ENCODE data around the gene DCST1.

Gene DCST1, protein sequence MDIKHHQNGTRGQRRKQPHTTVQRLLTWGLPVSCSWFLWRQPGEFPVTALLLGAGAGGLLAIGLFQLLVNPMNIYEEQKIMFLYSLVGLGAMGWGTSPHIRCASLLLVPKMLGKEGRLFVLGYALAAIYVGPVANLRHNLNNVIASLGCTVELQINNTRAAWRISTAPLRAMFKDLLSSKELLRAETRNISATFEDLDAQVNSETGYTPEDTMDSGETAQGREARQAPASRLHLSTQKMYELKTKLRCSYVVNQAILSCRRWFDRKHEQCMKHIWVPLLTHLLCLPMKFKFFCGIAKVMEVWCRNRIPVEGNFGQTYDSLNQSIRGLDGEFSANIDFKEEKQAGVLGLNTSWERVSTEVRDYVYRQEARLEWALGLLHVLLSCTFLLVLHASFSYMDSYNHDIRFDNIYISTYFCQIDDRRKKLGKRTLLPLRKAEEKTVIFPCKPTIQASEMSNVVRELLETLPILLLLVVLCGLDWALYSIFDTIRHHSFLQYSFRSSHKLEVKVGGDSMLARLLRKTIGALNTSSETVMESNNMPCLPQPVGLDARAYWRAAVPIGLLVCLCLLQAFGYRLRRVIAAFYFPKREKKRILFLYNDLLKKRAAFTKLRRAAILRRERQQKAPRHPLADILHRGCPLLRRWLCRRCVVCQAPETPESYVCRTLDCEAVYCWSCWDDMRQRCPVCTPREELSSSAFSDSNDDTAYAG

DNA sequence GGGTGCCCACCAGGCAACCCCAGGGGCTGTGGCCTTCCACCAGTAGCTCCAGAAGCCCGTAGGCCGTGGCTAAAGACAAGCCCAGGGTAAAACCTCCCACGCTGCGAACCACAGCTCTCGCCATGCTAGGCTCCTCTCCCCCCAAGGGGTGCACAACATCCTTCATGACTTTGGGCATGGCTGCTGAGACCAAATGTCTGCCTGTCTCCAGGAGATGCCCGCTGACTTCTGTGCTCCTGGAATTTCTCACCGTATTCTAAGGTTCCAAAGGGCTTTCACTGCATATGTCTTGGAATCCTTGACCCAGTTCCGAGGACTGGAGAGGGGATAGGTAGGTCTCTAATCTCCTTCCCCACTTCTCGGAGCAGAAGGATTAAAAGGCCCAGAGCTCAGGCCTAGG is at the start of gene DCST1, which contains the start of gene DCST2:
DCST1 (plus strand) TSS at position 301 of the 400 bp plus-strand sequence. CDS start 213 bp downstream, outside the sequence.
DCST2 (minus strand) TSS at position 258 of the 400 bp plus-strand sequence; CDS start at position 178, 80 bp downstream.
- TF ChIP-seq EP300 (IDR thresholded peaks at IDR 0.05; ENCODE audit: borderline replicate concordance) = no peak
- TF ChIP-seq TAF1 (IDR thresholded peaks at IDR 0.05; ENCODE audit: low read depth) = no peak
- TF ChIP-seq TEAD4 (IDR thresholded peaks at IDR 0.05) = no peak
- no peak for TF ChIP-seq RAD21 (IDR thresholded peaks at IDR 0.05; ENCODE audit: low read depth)
- TF ChIP-seq TCF12 (IDR thresholded peaks at IDR 0.05; ENCODE audit: low read depth) = no peak
- no peak for TF ChIP-seq CREB1 (IDR thresholded peaks at IDR 0.05; ENCODE audit: low read depth)
- TF ChIP-seq REST (IDR thresholded peaks at IDR 0.05; ENCODE audit: low read depth) = no peak
- TF ChIP-seq MAX (IDR thresholded peaks at IDR 0.05) = no peak
- TF ChIP-seq EGR1 (IDR thresholded peaks at IDR 0.05) = no peak
- TF ChIP-seq CEBPB (IDR thresholded peaks at IDR 0.05) = no peak
- TF ChIP-seq YY1 (IDR thresholded peaks at IDR 0.05; ENCODE audit: low read depth) = no peak
- no peak for TF ChIP-seq ZBTB7A (IDR thresholded peaks at IDR 0.05; ENCODE audit: low read depth)
- no peak for TF ChIP-seq USF1 (IDR thresholded peaks at IDR 0.05)
- TF ChIP-seq NFIC (IDR thresholded peaks at IDR 0.05) = no peak
- TF ChIP-seq FOXM1 (IDR thresholded peaks at IDR 0.05; ENCODE audit: borderline replicate concordance, low read depth) = no peak

- TF ChIP-seq TAF1 (IDR thresholded peaks at IDR 0.05; ENCODE audit: low read depth) (no peak), TCF12 (IDR thresholded peaks at IDR 0.05; ENCODE audit: low read depth) (no peak), EGR1 (IDR thresholded peaks at IDR 0.05) (no peak), CEBPB (IDR thresholded peaks at IDR 0.05) (no peak), YY1 (IDR thresholded peaks at IDR 0.05; ENCODE audit: low read depth) (no peak), REST (IDR thresholded peaks at IDR 0.05; ENCODE audit: low read depth) (no peak), ZBTB7A (IDR thresholded peaks at IDR 0.05; ENCODE audit: low read depth) (no peak)
These were observed 46.3 kb upstream of the DCST1 start for GRCh38 chr1:154987326-154987725.

DNA sequence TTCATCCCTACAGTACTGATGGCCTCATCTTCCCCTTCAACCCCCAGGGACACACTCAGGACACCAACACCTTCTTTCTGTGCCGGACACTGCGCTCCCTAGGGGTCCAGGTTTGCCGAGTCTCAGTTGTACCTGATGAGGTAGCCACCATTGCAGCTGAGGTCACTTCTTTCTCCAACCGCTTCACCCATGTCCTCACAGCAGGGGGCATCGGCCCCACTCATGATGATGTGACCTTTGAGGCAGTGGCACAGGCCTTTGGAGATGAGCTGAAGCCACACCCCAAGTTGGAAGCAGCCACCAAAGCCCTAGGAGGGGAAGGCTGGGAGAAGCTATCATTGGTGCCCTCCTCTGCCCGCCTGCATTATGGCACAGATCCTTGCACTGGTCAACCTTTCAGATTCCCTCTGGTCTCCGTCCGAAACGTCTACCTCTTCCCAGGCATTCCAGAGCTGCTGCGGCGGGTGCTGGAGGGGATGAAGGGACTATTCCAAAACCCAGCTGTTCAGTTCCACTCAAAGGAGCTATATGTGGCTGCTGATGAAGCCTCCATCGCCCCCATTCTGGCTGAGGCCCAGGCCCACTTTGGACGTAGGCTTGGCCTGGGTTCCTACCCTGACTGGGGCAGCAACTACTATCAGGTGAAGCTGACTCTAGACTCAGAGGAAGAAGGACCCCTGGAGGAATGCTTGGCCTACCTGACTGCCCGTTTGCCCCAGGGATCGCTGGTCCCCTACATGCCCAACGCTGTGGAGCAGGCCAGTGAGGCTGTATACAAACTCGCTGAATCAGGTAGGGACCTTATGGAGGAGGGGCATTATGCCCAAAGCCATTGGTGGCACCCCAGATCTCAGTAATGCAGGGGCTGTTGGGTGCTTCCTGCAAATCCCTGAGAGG is 45.3 kb upstream of the DCST1 start:
- TF ChIP-seq TCF12 (IDR thresholded peaks at IDR 0.05; ENCODE audit: low read depth) (no peak), REST (IDR thresholded peaks at IDR 0.05; ENCODE audit: low read depth) (no peak), MAX (IDR thresholded peaks at IDR 0.05) (no peak), TEAD4 (IDR thresholded peaks at IDR 0.05) (no peak), CEBPB (IDR thresholded peaks at IDR 0.05) (no peak), FOXM1 (IDR thresholded peaks at IDR 0.05; ENCODE audit: borderline replicate concordance, low read depth) (no peak), EGR1 (IDR thresholded peaks at IDR 0.05) (no peak), NFIC (IDR thresholded peaks at IDR 0.05) (no peak)

Data from Ishikawa (cell line).